Suppressor macrophage treated with lipopolysaccharide for 4 hours (primary cell): ENCODE data around the gene ECE1.
"Not testable (repeated sequence)": the region's sequence is repeated elsewhere in the genome, so short reads cannot be mapped to it uniquely, and the experiment has no call there.

Source experiments
- DNase-seq: peaks from one replicate; pipeline ENCODE4 v3.0.0-alpha.2; 2020

ECE1 gene

DNA sequence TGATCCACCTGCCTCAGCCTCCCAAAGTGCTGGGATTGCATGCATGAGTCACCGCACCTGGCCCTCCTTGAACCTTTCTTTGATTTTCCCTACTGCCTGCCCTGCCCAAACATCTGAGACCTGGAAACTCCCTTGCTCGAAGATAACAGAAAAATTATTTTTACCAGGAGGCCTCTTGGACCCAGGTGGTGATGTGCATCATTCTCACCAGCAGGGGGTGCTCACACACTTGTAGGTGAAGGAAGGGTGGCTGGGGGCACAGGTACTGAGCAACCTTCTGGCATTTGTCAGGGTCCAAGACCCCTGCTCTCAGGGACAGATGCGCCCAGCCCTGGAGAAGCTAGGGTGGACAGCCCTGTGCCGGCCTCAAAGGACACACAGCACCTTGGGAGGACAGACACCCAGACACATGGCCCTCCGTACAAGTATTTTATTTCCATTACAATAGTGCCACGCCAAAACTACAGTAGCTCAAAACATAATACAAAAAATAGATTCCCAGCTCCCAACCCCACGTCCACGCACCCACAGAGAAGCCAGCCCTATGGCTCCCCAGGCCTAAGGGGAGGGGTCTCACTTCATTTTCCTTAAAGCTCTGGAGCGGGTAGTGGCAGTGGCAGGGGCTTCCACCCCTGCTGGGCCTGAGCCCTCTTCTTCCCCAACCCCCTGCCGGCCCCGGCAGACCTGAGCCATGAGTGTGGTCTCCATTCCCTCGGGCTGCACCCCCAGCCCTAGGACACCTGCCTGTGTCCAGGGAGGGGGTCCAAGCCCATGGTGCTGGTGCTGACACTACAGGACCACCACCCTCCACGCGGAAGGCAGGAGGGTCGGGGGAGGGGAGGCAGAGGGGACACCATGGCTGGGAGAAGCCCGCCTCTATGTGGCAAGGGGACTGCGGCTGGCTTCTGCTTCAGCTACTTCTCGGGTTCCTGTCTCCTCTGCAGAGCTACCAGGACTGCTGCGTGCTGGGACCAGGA lies 73.1 kb downstream of the ECE1 start:
- DNase-seq: peak; percentile 69

- DNase-seq: no peak
These were observed 78.1 kb downstream of the ECE1 start for GRCh38 chr1:21212126-21212525.

GRCh38 chr1:21208137-21208700 lies 82.0 kb downstream of the ECE1 start:
- DNase-seq: not testable (repeated sequence)

DNA sequence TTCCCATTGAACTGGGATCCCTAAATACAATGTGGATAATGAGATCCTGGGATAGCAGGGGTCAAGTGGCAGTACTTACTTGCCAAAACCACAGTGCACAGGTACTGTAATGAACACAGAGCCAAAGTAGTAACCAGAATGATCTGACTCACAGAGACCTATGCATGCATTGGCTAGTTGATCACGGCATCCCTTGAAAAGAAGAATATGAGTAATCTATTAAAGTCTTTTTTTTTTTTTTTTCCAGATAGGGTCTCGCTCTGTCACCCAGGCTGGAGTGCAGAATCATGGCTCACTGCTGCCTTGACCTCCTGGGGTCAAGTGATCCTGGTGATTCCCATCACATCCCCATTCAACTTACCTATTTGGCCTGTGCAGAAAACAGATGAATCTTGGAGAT lies 84.1 kb downstream of the ECE1 start:
- DNase-seq: no peak

GRCh38 chr1:21205416-21205815 lies 84.8 kb downstream of the ECE1 start:
- no peak for DNase-seq

- no peak for DNase-seq
These were observed 88.6 kb downstream of the ECE1 start for GRCh38 chr1:21201650-21202049.

- not testable (repeated sequence) for DNase-seq
These were observed 89.0 kb downstream of the ECE1 start for GRCh38 chr1:21201238-21201637.

GRCh38 chr1:21200767-21201166 lies 89.5 kb downstream of the ECE1 start:
- DNase-seq: no peak

- no peak for DNase-seq
These were observed 91.3 kb downstream of the ECE1 start for GRCh38 chr1:21198929-21199328.

DNA sequence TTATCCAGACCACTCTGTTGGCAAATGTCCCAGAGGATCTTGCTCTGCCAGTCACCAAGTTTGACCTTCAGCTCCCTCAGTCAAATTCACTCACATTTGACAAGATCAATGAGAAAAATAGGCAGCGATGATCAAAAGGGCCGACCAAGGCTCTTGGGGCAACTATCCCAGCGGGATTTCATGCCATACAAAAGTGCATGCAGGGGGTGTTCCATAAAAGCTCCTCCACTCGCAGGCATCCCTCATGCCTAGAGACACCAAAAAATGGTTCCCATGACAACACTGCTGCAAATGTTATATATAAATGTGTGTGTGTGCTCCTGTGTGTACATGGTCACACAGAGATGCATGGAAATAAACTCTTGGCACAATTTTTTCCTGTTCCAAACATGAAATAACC lies 97.4 kb downstream of the ECE1 start:
- DNase-seq: no peak

DNA sequence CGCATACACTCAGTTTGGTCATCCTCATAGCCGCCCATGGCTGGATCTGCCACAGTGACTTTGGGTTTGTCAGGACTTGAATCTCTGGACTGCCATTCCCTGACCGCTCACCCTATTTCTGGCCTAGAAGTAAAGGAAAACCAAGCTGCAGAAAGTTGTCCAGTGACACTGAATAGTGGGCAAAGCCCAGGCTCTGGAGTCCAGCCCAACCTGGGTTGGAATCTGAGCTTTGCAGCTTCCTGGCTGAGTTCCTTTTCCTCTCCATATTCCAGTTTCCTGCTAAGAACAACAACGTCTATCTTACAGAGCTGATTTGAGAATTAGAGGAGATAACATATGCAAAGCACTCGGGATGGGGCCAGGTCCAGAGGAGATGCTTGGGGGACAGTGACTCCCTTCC lies 98.0 kb downstream of the ECE1 start:
- DNase-seq: no peak

- DNase-seq: not testable (repeated sequence)
These were observed 99.5 kb downstream of the ECE1 start for GRCh38 chr1:21190771-21191170.

- no peak for DNase-seq
These were observed 100.3 kb downstream of the ECE1 start for GRCh38 chr1:21189906-21190500.

DNA sequence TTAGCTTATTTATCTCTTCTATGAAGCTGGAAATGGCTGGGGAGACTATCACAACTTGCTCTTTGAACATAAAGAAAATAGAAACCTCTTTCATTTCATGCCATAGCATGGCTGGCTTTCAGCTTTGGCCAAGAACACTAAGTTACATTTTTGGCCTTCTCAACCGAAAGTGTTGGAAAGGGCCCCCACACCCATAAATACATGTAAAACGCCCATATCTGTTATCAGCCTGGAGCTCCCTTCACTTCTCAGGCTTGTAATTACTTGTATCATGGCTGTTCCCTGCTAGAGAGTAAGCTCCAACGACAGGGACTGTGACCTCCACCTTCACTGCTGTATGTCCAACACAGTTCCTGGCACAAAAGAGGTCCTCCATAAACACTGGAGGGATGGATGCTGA lies 100.8 kb downstream of the ECE1 start:
- DNase-seq: no peak

DNA sequence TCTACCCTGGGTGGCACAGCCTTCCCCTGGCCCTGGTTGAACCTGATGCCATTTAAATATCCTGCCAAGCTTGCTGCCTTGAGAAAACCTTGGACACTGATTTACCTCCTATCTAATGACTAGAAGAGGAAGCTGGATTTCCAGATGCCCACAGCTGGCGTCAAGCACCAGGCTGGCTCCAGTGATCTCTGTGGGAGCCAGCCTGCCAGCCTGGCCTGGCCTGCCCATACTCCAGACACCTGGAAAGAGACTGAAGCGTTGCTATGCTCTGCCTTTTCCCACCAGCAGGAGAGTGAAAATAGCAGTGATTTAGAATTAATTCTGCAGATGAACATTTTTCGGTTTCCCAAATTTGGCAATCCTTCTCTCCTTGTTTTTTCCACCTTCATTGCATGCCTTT lies 102.0 kb downstream of the ECE1 start:
- DNase-seq: no peak

DNA sequence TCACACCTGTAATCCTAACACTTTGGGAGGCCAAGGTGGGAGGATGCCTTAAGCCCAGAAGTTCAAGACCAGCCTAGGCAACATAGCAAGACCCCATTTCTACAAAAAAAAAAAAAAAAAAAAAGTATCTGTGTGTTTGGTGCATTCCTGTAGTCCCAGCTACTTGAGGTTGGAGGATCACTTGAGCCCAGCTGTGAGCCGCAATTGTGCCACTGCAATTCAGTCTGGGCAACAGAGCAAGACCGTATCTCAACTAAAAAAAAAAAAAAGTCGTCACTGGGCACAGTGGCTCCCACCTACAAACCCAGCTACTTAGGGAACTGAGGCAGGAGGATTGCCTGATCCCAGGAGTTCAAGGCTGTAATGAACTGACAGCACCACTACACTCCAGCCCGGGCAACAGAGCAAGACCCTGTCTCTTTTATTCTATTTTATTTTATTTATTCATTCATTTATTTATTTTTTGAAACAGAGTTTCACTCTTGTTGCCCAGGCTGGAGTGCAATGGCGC lies 105.0 kb downstream of the ECE1 start:
- no peak for DNase-seq

GRCh38 chr1:21184276-21184675 lies 106.0 kb downstream of the ECE1 start:
- DNase-seq: peak; percentile 54

DNA sequence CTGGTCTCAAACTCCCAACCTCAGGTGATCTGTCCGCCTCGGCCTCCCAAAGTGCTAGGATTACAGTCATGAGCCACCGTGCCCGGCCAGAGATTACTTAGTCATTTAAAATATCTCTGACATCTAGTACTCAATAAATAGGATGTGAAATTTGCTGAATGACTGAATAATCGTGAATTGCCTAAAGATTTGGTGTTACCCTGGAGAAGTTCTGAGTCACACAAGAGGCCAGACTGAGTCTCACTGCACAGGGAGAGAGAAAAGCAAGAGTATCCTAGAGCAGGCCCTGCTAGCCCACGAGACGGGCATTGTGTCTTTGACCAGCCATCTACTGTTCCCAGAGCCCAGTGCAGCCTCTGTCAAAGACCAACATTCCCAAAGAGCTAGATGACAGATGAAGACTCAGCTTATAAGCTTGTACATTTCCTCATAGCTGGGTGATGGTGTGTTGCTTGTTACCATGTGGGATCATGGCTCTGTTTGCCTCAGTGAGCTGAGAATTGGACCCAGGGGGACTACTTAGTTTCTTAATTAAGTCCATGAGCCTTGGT lies 108.0 kb downstream of the ECE1 start:
- peak; percentile 81 for DNase-seq

GRCh38 chr1:21178271-21178670 lies 112.0 kb downstream of the ECE1 start:
- DNase-seq: not testable (repeated sequence)

DNA sequence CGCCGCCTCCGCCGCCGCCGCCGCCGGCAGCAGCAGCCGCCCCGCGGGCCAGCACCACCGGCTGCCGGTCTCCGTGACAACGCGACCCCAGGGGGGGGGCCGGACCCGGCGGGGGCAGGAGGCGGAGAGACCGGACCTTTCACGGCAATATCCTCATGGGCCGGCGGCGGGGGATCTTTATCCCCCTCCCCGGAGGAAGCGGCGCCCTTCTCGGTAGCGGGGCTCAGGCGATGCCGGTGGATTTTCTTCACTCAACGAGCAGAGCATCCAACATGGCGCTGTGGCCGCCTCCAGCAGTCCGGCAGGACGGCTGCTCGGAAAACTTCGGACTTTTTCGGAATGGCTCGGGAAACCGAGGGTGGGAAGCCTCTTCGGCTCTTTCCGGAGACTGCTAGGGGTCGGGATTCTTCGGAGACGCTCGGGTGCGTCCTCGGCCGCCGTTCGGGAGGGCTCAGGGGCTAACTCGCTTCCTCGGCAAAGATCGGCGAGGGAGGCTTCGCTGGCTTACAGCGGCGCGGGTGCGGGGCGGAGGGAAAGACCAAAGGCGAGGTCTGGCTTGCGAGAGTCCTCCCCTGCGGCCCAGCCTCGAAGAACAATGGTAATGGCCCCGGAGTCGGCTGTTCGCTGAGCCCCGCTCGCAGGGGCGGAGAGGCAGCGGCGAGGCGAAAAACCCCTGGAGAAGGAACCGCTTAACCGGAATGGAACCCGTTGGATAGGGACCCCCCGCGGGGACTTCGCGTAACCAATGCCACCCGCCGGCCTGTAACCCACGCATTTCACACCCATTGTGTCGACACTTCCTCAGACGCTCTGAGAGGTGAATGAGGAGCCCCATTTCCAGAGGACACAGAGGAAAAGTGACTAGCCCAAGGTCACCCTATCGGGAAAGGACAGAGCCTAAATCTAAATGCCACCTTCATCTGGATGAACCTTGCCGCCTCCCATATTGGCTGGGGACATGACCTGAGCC lies 113.4 kb downstream of the ECE1 start, which contains the start of gene EIF4G3:
Gene EIF4G3, minus strand, starts transcription at position 312 of the 970 bp plus-strand sequence. CDS start 174,155 bp downstream, outside the sequence.
- peak; percentile 99 for DNase-seq

DNA sequence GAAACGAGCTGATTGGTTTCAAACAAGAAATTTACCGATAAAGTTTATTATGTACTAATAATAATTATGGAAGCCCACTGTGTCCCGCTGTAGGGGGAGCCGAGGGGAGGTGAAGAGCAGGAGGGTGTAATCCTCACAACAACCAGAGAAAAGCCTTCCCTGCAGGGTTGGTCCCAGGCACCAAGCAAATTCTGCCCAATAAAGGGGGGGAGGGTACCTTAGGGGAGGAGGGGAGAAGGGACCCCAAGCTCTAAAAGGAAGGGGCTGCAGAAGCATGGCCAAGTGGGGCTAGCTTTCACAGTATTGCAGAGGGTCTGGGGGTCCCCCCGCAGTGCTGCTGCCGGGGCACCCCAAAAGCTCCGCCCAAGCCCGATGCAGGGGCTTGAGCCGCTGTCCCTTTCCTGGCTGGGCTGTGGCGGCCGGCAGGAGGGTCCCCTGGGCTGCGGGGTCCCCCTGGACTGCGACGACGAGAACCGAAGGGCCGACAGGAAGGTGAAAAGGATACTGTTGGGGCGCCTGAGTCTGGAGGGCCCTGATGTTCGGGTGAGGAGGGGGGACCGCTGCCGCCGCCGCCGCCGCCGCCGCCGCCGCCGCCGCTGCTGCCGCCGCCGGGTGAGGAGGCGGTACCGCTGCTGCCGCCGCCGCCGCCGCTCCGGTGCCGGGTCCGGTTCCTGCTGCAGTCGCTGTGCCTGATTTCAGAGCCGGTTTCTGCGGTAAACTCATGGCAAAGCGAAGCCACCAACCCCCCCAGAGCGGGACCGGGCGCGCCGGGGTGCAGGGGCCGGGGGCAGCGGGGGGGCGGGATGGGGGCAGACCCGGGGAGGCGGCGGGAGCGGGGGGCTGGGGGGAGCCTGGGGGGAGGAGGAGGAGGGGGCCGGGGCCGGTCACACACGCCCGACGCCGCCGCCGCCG lies 114.3 kb downstream of the ECE1 start:
- peak; percentile 32 for DNase-seq
